ENCODE data around the gene STK32C.
"Not testable (repeated sequence)": the region's sequence is repeated elsewhere in the genome, so short reads cannot be mapped to it uniquely, and the experiment has no call there.

STK32C gene

DNA sequence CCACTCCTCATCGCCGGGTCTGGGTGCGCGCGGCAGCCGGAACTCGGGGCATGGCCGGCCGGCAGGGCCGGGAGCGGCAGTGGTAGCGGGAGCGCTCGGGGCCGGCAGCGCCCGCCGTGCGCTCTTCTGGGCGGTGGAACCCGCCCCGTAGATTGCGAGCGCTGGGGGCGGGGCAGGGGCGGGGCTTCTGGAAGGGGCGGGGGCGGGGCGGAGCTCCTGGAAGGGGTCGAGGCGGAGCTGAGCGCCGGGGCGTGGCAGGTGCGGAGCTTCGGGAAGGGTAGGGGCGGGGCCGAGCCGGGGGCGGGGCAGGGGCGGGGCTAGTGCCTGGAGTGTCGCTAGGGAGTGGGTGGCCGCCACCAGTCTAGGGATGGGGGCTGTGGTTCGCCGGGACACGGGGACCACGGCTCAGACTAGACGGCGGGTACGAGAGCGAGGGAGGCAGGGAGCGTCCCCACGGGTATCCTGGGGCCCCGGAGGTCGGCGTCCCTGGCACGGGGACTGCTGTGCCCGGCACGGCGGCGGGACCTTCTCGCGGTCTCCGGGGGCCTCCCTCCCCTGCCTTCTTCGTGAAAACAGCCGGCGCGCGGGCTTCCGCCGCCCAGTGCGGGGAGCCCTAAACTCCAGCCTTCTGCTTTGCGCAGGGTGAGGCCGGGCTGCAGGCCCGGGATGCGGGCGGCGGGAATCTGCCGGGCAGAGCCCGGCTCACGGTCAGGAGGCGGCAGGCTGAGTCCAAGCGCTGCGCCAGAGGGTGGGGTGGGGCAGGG lies at the start of gene STK32C:
Gene STK32C (minus strand): TSS at position 128 of the 764 bp plus-strand sequence. CDS start 117 bp downstream, at position 11.
- peak; percentile 89 for DNase-seq

DNA sequence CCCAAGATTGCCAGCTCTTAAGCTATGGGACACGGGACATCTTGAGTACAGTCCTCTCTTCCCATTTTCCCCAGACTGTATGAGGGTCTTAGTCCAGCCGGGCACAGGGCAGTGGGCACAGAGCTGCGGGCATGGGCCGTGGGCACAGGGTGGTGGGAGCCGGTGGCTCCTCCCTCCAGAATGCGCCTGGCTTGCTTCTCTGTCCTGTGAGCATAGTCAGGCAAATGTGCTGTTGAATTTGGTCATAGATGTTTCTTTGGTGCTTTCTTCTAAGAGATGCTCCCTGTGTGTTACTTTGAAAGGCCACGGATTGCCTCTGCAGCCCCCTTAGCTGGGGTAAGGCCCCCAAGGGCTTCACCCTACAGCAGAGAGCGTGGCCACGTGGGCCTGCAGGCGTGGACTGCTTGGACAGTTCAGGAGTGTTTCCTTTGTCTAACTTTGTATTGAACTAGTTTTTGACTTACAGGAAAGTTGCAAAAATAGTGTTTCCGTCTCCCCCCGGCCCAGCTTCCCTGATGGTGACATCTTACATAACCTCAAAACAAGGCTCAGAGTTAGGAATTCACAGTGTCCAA lies 49.0 kb upstream of the STK32C start:
- DNase-seq = no peak

DNA sequence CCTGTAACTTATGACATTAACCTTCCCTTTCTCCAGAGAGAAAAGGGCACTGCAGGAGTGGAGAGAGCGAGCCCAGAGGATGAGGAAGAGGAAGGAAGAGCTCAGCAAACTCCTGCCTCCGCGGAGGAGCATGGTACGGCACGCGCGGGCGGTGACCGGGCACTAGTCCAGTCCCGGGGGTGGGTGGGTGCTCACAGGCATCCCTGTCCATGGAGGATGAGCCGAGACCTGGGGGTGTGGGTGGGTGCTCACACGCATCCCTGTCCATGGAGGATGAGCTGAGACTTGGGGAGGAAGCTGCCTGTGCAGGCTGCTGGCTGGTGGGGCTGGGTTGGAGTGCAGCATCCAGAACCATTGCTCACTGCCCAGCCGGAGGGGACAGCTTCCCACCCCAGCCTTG lies 48.0 kb upstream of the STK32C start:
- DNase-seq = no peak

DNA sequence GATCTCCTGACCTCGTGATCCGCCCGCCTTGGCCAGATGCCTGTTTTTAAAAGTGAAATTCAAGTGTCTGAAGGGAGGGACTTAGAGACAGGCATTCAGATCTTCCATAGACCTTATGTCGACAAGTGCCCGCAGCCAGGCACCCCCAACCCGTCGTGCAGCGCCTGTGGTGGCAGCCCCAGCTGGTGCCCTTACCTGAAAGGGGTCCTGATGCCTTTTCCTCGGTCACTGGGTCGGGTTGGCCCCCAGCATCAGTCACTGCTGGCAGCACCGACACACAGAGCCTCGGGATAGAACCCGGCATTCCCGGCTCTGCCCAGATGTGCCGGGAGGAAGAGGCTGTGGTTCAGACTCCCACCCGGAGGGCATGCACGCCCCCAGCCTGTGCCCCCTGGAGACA lies 47.5 kb upstream of the STK32C start:
- DNase-seq = no peak

DNA sequence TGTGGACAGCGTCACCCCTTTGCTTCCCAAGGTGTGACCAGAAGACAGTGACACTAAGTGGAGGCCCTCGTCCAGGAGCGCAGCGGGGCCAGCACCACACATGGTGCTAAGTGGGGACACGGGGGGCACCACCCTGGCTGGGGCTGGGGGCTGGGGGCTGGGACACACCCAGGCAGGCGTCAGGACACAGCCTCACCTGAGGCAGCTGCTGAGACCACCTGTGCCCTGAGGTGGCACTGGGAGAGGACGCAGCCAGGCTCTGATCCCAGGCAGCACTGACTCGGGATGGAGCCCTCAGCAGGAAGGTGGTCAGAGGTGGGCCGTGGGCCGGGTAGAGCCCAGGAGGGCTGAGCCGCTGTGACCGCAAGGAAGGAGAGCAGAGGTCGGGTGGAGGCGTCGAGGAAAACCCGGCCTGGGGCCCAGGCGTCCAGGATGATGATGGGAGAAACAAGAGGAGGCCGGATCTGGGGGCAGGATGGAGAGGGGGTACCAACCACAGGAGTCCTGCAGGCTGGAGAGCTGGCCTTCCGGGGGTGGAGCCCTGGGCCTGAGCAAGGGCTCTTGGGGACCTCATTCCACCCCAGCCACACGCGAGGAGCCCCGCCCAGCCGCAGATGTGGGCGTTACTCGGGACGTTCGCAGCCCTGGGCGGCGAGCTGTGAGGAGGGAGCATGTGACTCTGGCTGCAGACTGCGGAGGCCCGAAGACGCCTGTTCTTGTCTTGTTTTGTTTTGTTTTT lies 46.8 kb upstream of the STK32C start:
- DNase-seq = no peak

DNA sequence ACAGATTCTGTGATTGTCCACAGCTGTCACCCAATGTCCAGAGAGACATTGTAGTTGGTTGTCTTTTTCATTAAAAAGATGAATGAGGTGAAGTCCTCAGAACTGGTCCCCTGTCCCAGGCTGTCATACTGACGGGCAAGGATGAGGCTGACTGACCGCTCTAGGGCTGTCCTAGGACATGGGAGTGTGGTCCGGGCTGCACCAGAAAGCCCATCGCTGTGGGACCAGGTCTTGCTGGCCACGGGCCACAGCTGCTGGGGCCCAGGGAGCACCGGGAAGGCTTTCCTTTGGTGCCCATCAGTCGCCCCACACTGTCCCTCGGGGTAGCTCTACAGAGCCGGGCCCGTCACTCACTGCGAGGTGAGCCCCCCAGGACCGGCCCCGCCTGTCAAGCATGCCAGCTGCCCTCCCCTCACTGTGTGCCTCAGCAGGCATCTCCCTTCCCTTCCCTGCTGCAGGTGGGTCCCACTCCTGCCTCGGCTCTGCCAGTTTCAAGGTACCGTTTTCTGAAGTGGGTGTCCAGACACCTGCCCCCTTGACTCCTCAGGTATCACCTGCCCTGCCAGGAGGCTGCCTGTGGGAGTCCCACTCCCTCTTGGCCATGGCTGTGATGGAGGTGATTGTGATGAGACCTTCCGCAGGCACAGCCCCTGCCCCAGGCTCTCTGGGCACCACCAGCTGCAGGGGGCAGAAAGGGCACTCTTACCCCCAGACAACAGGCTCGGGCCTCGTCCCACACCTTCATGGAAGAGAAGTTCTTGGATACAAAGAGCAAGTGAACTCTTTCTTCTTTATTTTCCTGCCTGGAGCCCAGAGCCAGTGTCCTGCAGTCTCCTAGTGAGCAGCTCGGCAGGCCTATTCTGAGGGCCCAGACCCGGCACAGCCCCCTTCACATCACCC lies 46.0 kb upstream of the STK32C start:
- no peak for DNase-seq

DNA sequence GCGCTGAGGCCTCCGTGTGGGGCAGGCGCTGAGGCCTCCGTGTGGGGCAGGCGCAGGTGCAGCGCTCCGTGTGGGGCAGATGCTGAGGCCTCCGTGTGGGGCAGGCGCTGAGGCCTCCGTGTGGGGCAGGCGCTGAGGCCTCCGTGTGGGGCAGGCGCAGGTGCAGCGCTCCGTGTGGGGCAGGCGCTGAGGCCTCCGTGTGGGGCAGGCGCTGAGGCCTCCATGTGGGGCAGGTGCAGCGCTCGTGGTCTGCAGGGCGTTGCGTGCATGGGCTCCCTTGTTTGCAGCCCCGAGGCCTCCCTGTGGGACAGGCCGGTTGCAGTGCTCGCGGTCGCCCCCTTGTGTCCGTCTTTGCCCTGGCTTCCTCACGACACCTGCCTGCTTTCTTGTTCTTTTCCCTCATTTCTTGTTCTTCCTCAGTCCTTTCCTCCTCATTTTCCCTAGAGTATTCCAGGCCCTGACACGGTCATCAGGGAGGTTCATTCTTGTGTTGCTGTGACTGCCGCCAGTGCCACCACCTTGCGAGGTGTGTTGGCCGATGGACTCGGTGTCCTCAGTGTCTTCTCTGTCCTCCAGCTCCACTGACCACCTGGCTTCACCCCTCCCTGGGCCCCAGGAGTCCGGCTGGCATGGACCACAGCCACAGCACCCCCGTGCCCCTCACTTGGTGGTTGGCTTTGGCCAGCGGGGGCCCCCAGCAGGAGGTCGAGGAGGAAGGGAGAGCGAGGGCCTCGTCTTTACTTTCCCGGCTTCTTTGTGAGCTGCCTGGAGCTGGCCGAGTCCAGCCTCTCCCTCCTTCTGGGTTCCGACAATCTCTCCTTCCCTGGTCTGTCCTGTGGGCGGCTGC lies 44.9 kb upstream of the STK32C start:
- peak; percentile 49 for DNase-seq

DNA sequence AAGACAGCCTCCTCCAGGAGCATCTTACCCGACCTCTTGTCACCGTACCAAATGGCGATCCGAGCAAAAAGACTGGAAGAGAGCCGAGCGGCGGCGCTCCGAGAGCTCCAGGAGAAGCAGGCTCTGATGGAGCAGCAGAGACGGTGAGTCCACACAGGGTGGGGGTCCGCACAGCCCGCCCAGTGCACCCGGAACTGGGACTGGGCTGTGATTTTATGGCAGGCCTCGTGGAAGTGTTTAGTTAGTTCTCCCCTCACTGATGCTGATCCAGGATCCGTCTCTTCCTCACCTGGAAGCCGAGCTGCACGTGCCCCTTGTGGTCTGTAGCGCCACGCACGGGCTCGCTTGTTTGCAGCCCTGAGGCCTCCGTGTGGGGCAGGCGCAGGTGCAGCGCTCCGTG lies 43.9 kb upstream of the STK32C start:
- DNase-seq = no peak

DNA sequence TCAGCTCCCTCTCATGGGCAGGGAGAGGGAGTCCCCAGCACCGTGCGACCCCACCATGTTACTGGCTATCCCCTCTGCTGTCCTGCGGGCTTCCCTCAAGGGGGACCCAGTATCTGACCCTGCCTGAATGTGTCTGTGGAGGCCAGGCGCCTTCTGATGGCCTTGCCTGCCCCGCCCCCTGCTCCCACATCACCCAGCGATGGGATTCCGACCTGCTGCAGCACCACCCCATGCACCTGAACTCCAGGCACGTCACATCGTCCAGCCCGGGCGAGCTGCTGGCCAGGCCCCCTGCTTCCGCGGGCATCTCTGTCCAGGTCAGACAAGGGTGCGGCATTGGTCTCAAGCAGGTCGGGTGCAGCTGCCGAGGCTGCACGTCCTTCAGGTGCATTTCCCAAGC lies 43.2 kb upstream of the STK32C start:
- no peak for DNase-seq

DNA sequence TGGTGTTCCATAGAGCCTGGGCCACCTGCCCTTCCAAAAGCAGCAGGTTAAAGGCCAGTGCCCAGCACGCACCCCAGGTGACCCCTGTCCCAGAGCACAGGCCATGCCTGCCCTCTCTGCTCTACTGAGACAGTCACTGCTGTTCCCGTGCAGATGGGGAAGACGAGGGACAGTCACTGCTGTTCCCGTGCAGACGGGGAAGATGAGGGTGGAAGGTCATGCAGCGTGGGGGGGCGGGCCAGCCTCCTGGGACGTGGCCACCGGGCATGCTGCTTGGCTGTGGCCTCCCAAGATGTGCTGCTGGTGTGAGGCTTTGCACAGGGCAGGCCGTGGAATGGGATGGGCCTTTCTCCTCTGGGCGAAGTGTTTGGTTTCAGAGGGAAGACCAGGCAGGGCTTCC lies 42.6 kb upstream of the STK32C start:
- no peak for DNase-seq

DNA sequence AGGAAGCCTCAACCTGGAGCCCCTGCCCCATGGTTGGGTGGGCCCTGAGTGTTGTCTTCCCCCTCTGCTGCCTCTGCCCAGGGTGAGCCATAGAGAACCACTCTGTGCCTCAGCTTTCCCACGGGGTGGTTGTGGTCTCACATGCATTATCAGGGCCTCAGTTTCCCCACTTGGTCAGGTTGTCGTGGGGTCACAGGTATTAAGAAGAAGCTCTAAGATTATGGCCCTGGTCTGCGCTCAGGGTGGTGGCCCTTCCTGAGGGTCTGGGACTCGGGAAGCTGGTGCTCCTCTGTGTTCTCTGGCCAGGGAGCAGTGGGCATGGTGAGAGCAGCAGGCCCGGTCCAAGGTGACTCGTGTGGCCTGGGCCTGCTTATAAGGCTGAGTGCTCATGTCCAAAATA lies 42.0 kb upstream of the STK32C start:
- DNase-seq = no peak

DNA sequence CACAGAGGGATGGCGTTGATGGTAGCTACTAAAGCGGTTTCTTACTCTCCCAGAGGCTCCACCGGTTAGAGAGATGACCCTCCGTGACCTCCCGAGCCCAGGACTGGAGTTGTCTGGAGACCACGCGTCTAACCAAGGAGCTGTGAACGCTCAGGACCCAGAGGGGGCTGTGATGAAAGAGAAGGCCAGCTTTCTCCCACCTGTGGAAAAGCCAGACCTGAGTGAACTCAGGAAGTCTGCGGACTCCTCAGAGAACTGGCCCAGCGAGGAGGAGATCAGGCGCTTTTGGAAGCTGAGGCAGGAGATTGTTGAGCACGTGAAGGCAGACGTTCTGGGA lies 40.1 kb upstream of the STK32C start:
- no peak for DNase-seq

DNA sequence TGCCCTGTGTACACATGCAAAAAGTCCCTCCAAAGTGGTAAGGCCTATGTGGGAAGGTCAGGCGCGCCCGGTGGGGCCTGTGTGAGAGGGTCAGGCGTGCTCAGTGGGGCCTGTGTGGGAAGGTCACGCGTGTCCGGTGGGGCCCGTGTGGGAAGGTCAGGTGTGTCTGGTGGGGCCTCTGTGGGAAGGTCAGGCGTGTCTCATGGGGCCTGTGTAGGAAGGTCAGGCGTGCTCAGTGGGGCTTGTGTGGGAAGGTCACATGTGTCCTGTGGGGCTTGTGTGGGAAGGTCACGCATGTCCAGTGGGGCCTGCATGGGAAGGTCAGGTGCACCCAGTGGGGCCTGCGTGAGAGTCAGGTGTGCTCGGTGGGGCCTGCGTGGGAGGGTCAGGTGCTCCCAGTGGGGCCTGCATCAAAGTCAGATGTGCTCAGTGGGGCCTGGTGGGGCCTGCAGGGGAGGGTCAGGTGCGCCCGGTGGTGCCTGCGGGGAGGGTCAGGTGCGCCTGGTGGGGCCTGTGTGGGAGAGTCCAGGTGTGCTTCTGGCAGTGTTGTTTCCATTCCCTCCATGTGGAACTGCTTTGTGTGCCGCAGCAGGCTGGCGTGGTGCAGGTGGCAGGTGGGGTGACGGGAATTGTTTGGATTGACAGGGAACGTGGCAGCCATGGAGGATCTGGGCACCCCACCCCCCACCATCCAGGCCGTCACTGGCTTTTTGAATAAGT lies 39.6 kb upstream of the STK32C start:
- no peak for DNase-seq

DNA sequence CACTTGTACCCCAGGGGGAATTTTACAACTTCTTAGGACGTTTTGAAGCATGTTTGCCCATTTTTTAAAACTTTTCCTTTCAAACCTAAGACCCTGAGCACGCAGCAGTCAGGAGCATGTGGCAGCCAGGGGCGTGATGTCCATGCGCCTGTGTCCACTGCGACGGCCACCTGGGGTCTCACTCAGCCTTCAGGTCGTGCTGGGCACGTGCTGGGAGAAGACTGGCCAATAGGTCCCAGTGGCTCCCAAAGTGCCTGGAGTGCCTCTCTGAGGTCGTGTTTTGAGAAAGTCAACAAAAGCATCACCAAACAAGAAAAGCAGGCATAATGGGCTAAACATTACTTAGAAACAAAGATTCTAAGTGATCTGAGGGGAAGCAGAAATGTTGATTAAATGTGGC lies 39.1 kb upstream of the STK32C start:
- DNase-seq = no peak

DNA sequence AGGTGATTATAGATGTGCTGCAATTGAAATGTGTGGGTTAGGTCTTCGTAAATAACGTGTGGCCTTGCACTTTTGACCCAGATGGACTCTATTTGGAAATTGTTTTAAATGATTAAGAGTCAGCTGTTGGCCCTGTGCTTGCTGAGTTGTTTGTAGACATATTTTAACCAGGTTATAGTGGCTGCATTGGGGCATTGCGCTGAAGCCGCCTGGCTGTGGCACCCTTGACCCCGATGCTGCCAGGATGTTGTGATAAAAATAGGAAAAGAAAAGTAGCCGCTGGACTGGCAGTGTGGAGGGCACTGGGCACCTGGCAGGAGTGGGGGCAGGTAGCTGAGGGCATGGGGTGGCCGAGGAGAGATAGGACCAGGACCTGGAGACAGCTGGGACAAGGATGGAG lies 37.6 kb upstream of the STK32C start:
- DNase-seq = no peak

DNA sequence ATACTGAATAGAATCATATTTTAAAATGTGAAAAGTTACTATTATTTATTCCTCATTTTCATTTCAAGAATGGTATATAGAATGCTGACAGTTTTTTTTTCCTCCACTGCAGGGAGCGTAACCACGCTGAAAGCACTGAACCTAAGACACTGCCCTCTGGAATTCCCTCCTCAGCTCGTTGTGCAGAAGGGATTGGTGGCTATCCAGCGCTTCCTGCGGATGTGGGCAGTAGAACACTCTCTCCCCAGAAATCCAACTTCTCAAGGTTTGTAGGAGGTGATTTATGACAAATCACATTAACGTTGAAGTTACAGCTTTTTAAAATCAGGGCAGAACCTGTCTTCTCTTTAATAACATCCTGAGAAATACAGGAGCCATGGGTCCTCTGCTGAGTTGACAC lies 36.6 kb upstream of the STK32C start:
- no peak for DNase-seq

DNA sequence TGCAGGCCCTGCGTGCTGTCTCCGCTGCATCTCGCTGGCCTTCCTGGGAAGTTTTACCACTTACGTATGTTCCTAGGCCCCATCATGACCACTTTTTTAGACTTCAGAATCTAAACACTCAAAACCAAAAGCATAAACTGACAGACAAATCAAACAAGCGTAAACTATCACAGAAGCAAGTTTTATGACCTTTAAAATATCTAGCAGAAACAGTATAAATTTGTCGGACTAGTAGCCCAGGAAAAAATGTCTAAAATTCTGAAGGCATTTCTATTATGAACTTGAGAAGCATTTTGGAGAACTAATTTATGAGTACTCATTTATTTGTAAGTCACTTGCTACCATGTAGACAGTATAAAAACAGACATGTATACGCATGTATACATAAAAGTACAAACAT lies 34.8 kb upstream of the STK32C start:
- DNase-seq = no peak

DNA sequence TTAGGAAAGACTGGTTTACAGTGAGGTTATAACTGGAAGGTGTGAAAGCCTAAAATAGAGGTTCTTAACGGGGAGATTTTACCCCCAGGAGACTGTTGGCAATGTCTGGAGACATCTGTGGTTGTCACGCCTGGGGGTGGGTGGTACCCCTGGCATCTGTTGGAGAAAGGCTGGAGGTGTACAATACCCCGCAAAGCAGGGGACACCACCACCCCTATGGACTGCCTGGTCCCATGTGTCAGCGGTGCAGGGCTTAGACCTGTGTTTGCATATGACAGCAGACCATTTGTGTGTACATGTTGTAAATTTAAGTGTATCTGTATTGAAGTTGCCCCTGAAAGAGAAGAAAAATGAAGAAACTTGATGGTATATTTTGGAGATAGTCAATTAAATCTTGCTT lies 34.0 kb upstream of the STK32C start:
- no peak for DNase-seq

DNA sequence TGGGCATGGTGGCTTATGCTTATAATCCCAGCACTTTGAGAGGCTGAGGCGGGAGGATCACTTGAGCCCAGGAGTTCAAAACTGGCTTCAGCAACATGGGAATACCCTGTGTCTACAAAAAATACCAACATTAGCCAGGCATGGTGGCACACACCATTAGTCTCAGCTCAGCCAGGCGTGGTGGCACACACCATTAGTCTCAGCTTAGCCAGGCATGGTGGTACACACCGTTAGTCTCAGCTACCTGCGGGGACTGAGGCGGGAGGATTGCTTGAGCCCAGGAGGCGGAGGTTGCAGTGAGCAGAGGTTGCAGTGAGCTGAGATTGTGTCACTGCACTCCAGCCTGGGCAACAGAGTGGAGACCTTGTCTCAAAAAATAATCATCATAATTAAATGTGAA lies 33.3 kb upstream of the STK32C start:
- no peak for DNase-seq

DNA sequence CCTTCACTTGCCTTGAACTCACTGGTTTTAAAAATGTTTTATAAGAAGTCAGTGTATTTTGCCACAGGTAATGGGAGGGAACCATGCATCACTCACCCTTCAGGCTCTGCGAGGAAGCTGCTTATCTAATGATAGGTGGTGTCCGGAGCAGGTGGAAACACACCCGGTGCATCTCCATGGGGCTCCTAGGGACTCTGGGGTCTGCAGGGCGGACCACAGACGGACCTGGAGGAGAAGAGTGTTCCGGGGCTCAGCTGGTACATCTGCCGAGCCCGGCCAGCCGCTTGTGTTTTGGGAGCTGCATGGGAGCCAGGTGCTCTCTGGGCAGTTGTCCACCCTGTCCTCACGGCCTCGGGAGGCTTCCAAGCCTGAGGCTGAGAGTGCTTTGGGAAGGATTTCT lies 31.5 kb upstream of the STK32C start:
- DNase-seq = no peak

DNA sequence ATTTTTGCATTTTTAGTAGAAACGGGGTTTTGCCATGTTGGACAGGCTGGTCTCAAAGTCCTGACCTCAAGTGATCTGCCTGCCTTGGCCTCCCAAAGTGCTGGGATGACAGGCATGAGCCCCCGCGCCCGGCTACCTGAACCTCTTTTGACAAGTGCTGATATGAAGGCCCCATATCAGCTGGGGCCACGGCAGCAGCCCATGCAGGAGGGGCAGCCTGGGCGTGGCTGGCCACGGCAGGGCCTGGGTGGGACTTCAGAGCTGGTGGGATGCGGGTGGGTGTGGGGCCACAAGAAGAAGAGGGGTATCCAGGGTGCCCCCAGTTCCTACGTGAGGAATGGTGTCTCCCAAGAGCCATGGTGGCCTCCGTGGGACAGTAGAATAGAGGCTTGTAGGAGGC lies 31.1 kb upstream of the STK32C start:
- no peak for DNase-seq

DNA sequence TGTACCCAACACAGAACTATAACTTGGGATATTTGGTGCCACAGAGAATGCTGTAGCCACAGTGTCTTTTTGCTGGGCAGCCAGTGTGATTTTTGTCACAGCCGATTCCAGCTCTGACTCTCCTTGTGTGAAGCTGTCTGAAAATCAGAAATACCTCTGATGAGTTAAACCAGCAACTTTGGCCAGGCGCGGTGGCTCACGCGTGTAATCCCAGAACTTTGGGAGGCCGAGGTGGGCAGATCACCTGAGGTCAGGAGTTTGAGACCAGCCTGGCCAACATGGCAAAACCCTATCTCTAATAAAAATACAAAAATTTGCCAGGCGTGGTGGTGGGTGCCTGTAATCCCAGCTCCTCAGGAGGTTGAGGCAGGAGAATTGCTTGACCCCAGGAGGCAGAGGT lies 30.1 kb upstream of the STK32C start:
- not testable (repeated sequence) for DNase-seq
